K562 (cell line): ENCODE measurements around the gene SYF2. TPM values are rescaled to one million over a fixed set of nuclear protein-coding genes. Genes with fewer than 3 reads are reported as not detected.

Experiments
- ATAC-seq: fragments of 200-7000 bp; cut with Tn5 transposase; 3 replicates; pipeline ENCODE4 v1.9.1; 2020; ENCODE audit warnings: moderate library complexity
- BruUV-seq: library from RNA; stranded (reverse); fragments of 400-500 nt; replicated peaks from 2 replicates; lab custom pipeline; 2021; lab: Mats Ljungman, UMichigan
- CTCF ChIA-PET: fragments of 300-600 bp; formaldehyde crosslinking; extraction: SDS; loops from one replicate; lab custom pipeline; 2021; ENCODE audit warnings: low intra/inter-chr PET ratio; lab: Yijun Ruan, JAX
- POLR2A ChIA-PET: fragments of 300-600, 350-650 bp; sonication (Branson Sonifier 250); formaldehyde crosslinking; extraction: SDS; loops from one replicate; lab custom pipeline; 2021; ENCODE audit warnings: antibody characterized with exemption, inconsistent platforms; lab: Yijun Ruan, JAX
- DNase-seq, 4 experiments: peaks; one replicate each; pipeline versions ENCODE4 v3.0.0 to v3.0.0-alpha.2; 2011 to 2018; ENCODE audit warnings: low spot score in 3 of 4, mixed read lengths in 3 of 4; ENCODE audit errors: extremely low read depth in 1 of 4
- FAIRE-seq: peaks from 2 replicates; lab custom pipeline; 2011; peaks lifted over from hg19 to GRCh38; lab: Jason Lieb, UNC
- H2AFZ ChIP-seq: 2 replicates; pipeline ENCODE4 v1.6.0; 2011; ENCODE audit warnings: low read depth, low read length, control low read depth, inconsistent platforms
- H3K27ac ChIP-seq: fragments of 200-600 bp; 3 replicates; pipeline ENCODE4 v1.8.0; 2011; ENCODE audit warnings: low read depth, mild to moderate bottlenecking, control low read depth, inconsistent platforms, low read length, moderate library complexity, mixed read lengths; ENCODE audit errors: extremely low read depth
- H3K27me3 ChIP-seq, 2 experiments: fragments of 300-600 bp in 1 of 2; 2 replicates in 1 of 2; 3 replicates in 1 of 2; pipeline versions ENCODE4 v1.6.0 to v1.8.0; 2011; ENCODE audit warnings: inconsistent platforms in 2 of 2, low read length in 2 of 2, mild to moderate bottlenecking in 1 of 2, mixed read lengths in 1 of 2, moderate library complexity in 1 of 2; ENCODE audit not compliant: control insufficient read depth in 2 of 2, insufficient read depth in 2 of 2
- H3K36me3 ChIP-seq: fragments of 300-600 bp; 3 replicates; pipeline ENCODE4 v1.8.0; 2011; ENCODE audit warnings: mild to moderate bottlenecking, low read length, inconsistent platforms; ENCODE audit not compliant: control insufficient read depth, insufficient read depth
- H3K4me1 ChIP-seq, 2 experiments: fragments of 200-600 bp in 1 of 2; replicated peaks in 1 of 2; 2 replicates in 1 of 2; 3 replicates in 1 of 2; pipeline versions ENCODE4 v1.5.1 to v1.8.0; 2011; ENCODE audit warnings: inconsistent platforms in 2 of 2, low read length in 2 of 2, mild to moderate bottlenecking in 1 of 2, mixed read lengths in 1 of 2, moderate library complexity in 1 of 2; ENCODE audit not compliant: control insufficient read depth in 2 of 2, insufficient read depth in 2 of 2
- H3K4me2 ChIP-seq: 2 replicates; pipeline ENCODE4 v1.6.1; 2011; ENCODE audit warnings: low read length, control low read depth, inconsistent platforms, mixed read lengths; ENCODE audit not compliant: insufficient read depth
- H3K4me3 ChIP-seq: fragments of 200-600 bp; sonication (generic), shearing (Covaris generic); 2 replicates; pipeline ENCODE4 v1.5.1; 2016; ENCODE audit warnings: control low read depth, inconsistent platforms
- H3K79me2 ChIP-seq: fragments of 200-600 bp; 3 replicates; pipeline ENCODE4 v1.8.0; 2011; ENCODE audit warnings: low read length, inconsistent platforms; ENCODE audit not compliant: control insufficient read depth, insufficient read depth
- H3K9ac ChIP-seq, 2 experiments: 2 replicates each; pipeline versions ENCODE4 v1.6.0 to v1.6.1; 2011; ENCODE audit warnings: low read depth in 2 of 2, low read length in 2 of 2, control low read depth in 1 of 2, inconsistent platforms in 1 of 2, mild to moderate bottlenecking in 1 of 2, mixed read lengths in 1 of 2; ENCODE audit not compliant: insufficient read depth in 1 of 2
- H3K9me1 ChIP-seq: one replicate; pipeline ENCODE4 v1.6.0; 2011; ENCODE audit warnings: inconsistent platforms, mild to moderate bottlenecking, low read length, moderate library complexity; ENCODE audit not compliant: control insufficient read depth, insufficient read depth
- H3K9me3 ChIP-seq: replicated peaks from 2 replicates; pipeline ENCODE4 v1.5.1; 2011; ENCODE audit warnings: low read depth, low read length, inconsistent platforms; ENCODE audit not compliant: control insufficient read depth, insufficient read depth
- H4K20me1 ChIP-seq: replicated peaks from 2 replicates; pipeline ENCODE4 v1.6.1; 2011; ENCODE audit warnings: low read length, inconsistent platforms, mixed read lengths; ENCODE audit not compliant: control insufficient read depth, insufficient read depth
- ARNT ChIP-seq, 2 experiments: fragments of 450-650 bp; IDR thresholded peaks; 2 replicates each; pipeline ENCODE4 v1.6.1; 2016; ENCODE audit warnings: mild to moderate bottlenecking in 1 of 2
- EGR1 ChIP-seq: fragments of 450-650 bp; conservative IDR thresholded peaks from 2 replicates; pipeline ENCODE4 v1.6.1; 2017; ENCODE audit warnings: mild to moderate bottlenecking
- ETV1 ChIP-seq: fragments of 450-650 bp; conservative IDR thresholded peaks from 2 replicates; pipeline ENCODE4 v1.6.1; 2016; ENCODE audit warnings: missing genetic modification characterization, control low read depth, low read depth, missing compliant biosample characterization
- HEY1 ChIP-seq: fragments of 250-450 bp; sonication (Bioruptor Pico); IDR thresholded peaks from 2 replicates; pipeline ENCODE4 v1.5.0; 2020; ENCODE audit warnings: mild to moderate bottlenecking, moderate library complexity, borderline replicate concordance
- IRF2 ChIP-seq: sonication (generic); formaldehyde crosslinking; IDR thresholded peaks from 2 replicates; pipeline ENCODE4 v1.8.1; 2022; ENCODE audit warnings: mild to moderate bottlenecking, missing genetic modification reagents
- KHSRP ChIP-seq: fragments of 450-650 bp; IDR thresholded peaks from 2 replicates; pipeline ENCODE4 v1.6.1; 2017
- NR2C1 ChIP-seq, 2 experiments: fragments of 450-650 bp; IDR thresholded peaks; 2 replicates each; pipeline ENCODE4 v1.6.1; 2017; ENCODE audit warnings: mild to moderate bottlenecking in 2 of 2, antibody characterized with exemption in 1 of 2, inconsistent platforms in 1 of 2, missing compliant biosample characterization in 1 of 2, missing genetic modification characterization in 1 of 2
- OTX1 ChIP-seq: fragments of 450-650 bp; formaldehyde crosslinking; IDR thresholded peaks from 2 replicates; pipeline ENCODE4 v1.4.0; 2022; ENCODE audit warnings: mild to moderate bottlenecking
- RAD21 ChIP-seq, 2 experiments: fragments of 250-450 bp in 1 of 2; fragments of 450-650 bp in 1 of 2; sonication (Bioruptor Pico) in 1 of 2; formaldehyde crosslinking in 1 of 2; IDR thresholded peaks in 1 of 2; conservative IDR thresholded peaks in 1 of 2; 2 replicates each; pipeline versions ENCODE4 v1.4.0 to v1.8.0; 2020 to 2022; ENCODE audit warnings: mild to moderate bottlenecking in 2 of 2, moderate library complexity in 1 of 2
- RCOR1 ChIP-seq, 2 experiments: IDR thresholded peaks; 2 replicates each; pipeline ENCODE4 v1.6.1; 2012; ENCODE audit warnings: low read depth in 2 of 2, low read length in 2 of 2, borderline replicate concordance in 1 of 2, improper control_type of control experiment in 1 of 2
- ZNF174 ChIP-seq: fragments of 250-450 bp; sonication (Bioruptor Pico); IDR thresholded peaks from 2 replicates; pipeline ENCODE4 v1.4.0; 2020; ENCODE audit warnings: mild to moderate bottlenecking
- WGBS: fragments of 100-300 bp; shearing (Covaris generic); methylation state at CpG from one replicate; pipeline ENCODE4 v1.1.6; 2016; ENCODE audit warnings: low coverage, mixed read lengths; ENCODE audit not compliant: insufficient coverage; ENCODE audit errors: missing lambda C conversion rate; 5-methylcytosine and 5-hydroxymethylcytosine counted together
- in situ Hi-C: fragments of 300-500 bp; cut with MboI; formaldehyde crosslinking; loops from 4 replicates; pipeline ENCODE4 v1.15.0; 2018; ENCODE audit warnings: inconsistent platforms, mixed read lengths
- intact Hi-C: fragments of 100-400 bp; cut with micrococcal nuclease; formaldehyde crosslinking; loops from 2 replicates; pipeline ENCODE4 v1.14.2; 2022
- polyA plus RNA-seq, 8 experiments: library from polyadenylated mRNA; depleted of rRNA in 4 of 8; stranded (reverse) in 5 of 8; unstranded in 3 of 8; fragments of >200 nt; fragmentation: Nextera tagmentation in 2 of 8; fragmentation: Illumina TruSeq in 1 of 8; extraction: Ambion mirVana in 2 of 8; extraction: Trizol in 1 of 8; gene quantifications; 2 replicates each; pipeline versions ENCODE4 v1.2.1 to v1.2.3, GENCODE V29; 2011 to 2014; ENCODE audit warnings: inconsistent platforms in 1 of 8, missing spikeins in 1 of 8
- total RNA-seq, 7 experiments: library from RNA; depleted of rRNA in 6 of 7; stranded (reverse); fragments of >200 nt in 6 of 7; fragmentation: Illumina TruSeq in 2 of 7; extraction: Trizol in 2 of 7; gene quantifications; 2 replicates each; pipeline versions ENCODE4 v1.2.1 to v1.2.3, GENCODE V29; 2011 to 2021; ENCODE audit warnings: low replicate concordance in 1 of 7
- TF ChIP-seq, protein P1 (sequence below): fragments of 450-650 bp; IDR thresholded peaks from 2 replicates; pipeline ENCODE4 v1.6.1; 2017; ENCODE audit warnings: mild to moderate bottlenecking, moderate library complexity
- TF ChIP-seq, protein P2 (sequence below): fragments of 450-650 bp; IDR thresholded peaks from 2 replicates; pipeline ENCODE4 v1.6.1; 2017; ENCODE audit warnings: antibody characterized with exemption, mild to moderate bottlenecking
- TF ChIP-seq, protein P3 (sequence below): sonication (generic); formaldehyde crosslinking; IDR thresholded peaks from 2 replicates; pipeline ENCODE4 v1.5.0; 2020; ENCODE audit warnings: missing genetic modification reagents
- TF ChIP-seq, protein P4 (sequence below): fragments of 250-450 bp; sonication (Bioruptor Pico); IDR thresholded peaks from 2 replicates; pipeline ENCODE4 v1.4.0; 2020

The SYF2 gene
- total and polyA plus RNA-seq, 9 of the 15 experiments (the other 6 are each of a cell fraction or from before 2014, with no cell fraction given): 20.9 to 69.0 (median 43.2) TPM

DNA sequence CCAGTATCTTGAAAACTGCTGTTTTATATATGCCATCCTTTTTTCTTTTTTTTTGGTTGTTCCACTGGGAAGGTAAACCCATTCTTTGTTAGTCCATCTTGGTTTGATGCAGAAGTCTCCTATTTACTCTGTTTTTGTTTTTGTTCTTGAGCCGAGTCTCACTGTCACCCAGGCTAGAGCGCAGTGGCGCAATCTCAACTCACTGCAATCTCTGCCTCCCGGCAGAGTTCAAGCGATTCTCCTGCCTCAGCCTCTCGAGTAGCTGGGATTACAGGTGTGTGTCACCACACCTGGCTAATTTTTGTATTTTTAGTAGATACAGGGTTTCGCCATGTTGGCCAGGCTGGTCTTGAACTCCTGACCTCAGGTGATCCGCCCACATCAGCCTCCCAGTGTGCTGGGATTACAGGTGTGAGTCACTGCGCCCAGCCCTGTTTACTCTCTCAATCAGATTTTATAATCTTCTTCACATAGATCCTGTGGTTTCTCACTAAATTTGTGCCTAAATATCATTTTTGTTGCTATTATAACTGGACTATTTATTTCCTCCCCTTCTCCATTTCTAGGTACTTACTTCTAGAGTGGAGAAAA is 12.5 kb downstream of the SYF2 start:
- CTCF ChIA-PET: no interaction called here
- Histone ChIP-seq H3K9me3 (no peaks in the 10 kb centered on the region), H3K9ac (no peak overlapping the region), H3K79me2 (no peaks in the 10 kb centered on the region), H3K4me1 (peaks cover 18 to 19% of the 10 kb centered on the region in 2 experiments), H3K27ac (no peak overlapping the region), H3K36me3 (peaks cover 37% of the 10 kb centered on the region; the same call in 2 of the 3 replicates), H2AFZ (no peak overlapping the region), H4K20me1 (no peaks in the 10 kb centered on the region), H3K9me1 (no peaks in the 10 kb centered on the region), H3K4me3 (no peak overlapping the region), H3K27me3 (no peaks in the 10 kb centered on the region), H3K4me2 (no peak overlapping the region)
- POLR2A ChIA-PET: interaction anchor here (0.5 to 13.3 kb wide), 3 partner anchors 11 to 176 kb away, joined by 4 to 113 read pairs (median 5); partner anchors contain the start of gene SYF2
- DNase-seq: no peak
- BruUV-seq: no TSS peak
- WGBS: 68% methylated on average over 9 of the region's 9 CpGs
- FAIRE-seq: no peak
- intact Hi-C loops (no loop called here), in situ Hi-C loops (no loop called here)
- ATAC-seq: no peak
- TF ChIP-seq KHSRP (no peak), RAD21 (CRISPR knock-in tag; conservative IDR thresholded peaks at IDR 0.05 in 1 of 2, IDR thresholded peaks at IDR 0.05 in 1 of 2) (no peak), NR2C1 (IDR thresholded peaks at IDR 0.05) (no peak), NR2C1 (tag; IDR thresholded peaks at IDR 0.05) (0 out of 2 replicates have a peak, but pooled peaks have one; percentile 13), ETV1 (no peak), HEY1 (no peak), RCOR1 (IDR thresholded peaks at IDR 0.05; ENCODE audit: borderline replicate concordance in 1 of 2, low read depth in 2 of 2, low read length in 2 of 2) (0 out of 4 replicates have a peak, but pooled peaks of 1 of the 2 experiments have one; percentile 38), ZNF174 (CRISPR knock-in tag) (no peak), OTX1 (CRISPR knock-in tag) (no peak), ARNT (IDR thresholded peaks at IDR 0.05) (no peak), IRF2 (CRISPR knock-in tag) (no peak), EGR1 (peak; percentile 71)
- TF ChIP-seq, protein P1, sequence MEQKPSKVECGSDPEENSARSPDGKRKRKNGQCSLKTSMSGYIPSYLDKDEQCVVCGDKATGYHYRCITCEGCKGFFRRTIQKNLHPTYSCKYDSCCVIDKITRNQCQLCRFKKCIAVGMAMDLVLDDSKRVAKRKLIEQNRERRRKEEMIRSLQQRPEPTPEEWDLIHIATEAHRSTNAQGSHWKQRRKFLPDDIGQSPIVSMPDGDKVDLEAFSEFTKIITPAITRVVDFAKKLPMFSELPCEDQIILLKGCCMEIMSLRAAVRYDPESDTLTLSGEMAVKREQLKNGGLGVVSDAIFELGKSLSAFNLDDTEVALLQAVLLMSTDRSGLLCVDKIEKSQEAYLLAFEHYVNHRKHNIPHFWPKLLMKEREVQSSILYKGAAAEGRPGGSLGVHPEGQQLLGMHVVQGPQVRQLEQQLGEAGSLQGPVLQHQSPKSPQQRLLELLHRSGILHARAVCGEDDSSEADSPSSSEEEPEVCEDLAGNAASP: no peak
- TF ChIP-seq, protein P2, sequence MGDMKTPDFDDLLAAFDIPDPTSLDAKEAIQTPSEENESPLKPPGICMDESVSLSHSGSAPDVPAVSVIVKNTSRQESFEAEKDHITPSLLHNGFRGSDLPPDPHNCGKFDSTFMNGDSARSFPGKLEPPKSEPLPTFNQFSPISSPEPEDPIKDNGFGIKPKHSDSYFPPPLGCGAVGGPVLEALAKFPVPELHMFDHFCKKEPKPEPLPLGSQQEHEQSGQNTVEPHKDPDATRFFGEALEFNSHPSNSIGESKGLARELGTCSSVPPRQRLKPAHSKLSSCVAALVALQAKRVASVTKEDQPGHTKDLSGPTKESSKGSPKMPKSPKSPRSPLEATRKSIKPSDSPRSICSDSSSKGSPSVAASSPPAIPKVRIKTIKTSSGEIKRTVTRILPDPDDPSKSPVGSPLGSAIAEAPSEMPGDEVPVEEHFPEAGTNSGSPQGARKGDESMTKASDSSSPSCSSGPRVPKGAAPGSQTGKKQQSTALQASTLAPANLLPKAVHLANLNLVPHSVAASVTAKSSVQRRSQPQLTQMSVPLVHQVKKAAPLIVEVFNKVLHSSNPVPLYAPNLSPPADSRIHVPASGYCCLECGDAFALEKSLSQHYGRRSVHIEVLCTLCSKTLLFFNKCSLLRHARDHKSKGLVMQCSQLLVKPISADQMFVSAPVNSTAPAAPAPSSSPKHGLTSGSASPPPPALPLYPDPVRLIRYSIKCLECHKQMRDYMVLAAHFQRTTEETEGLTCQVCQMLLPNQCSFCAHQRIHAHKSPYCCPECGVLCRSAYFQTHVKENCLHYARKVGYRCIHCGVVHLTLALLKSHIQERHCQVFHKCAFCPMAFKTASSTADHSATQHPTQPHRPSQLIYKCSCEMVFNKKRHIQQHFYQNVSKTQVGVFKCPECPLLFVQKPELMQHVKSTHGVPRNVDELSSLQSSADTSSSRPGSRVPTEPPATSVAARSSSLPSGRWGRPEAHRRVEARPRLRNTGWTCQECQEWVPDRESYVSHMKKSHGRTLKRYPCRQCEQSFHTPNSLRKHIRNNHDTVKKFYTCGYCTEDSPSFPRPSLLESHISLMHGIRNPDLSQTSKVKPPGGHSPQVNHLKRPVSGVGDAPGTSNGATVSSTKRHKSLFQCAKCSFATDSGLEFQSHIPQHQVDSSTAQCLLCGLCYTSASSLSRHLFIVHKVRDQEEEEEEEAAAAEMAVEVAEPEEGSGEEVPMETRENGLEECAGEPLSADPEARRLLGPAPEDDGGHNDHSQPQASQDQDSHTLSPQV: no peak
- TF ChIP-seq, protein P3, sequence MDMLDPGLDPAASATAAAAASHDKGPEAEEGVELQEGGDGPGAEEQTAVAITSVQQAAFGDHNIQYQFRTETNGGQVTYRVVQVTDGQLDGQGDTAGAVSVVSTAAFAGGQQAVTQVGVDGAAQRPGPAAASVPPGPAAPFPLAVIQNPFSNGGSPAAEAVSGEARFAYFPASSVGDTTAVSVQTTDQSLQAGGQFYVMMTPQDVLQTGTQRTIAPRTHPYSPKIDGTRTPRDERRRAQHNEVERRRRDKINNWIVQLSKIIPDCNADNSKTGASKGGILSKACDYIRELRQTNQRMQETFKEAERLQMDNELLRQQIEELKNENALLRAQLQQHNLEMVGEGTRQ (CRISPR knock-in tag): no peak
- TF ChIP-seq, protein P4, sequence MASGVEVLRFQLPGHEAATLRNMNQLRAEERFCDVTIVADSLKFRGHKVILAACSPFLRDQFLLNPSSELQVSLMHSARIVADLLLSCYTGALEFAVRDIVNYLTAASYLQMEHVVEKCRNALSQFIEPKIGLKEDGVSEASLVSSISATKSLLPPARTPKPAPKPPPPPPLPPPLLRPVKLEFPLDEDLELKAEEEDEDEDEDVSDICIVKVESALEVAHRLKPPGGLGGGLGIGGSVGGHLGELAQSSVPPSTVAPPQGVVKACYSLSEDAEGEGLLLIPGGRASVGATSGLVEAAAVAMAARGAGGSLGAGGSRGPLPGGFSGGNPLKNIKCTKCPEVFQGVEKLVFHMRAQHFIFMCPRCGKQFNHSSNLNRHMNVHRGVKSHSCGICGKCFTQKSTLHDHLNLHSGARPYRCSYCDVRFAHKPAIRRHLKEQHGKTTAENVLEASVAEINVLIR (CRISPR knock-in tag): no peak
